HUDEP-2 (cell line): Measurements from ENCODE around the gene FAM3A.
"Not testable (repeated sequence)": the region's sequence is repeated elsewhere in the genome, so short reads cannot be mapped to it uniquely, and the experiment has no call there.

ENCODE experiments used
- DNase-seq, 76 experiments: peaks; one replicate each; lab custom pipeline; 2025; ENCODE audit not compliant: unreplicated experiment in 76 of 76; lab: John Stamatoyannopoulos, UW

The FAM3A gene

GRCh38 chrX:154506483-154507332, 9.3 kb downstream of the FAM3A start:
- DNase-seq: no peak

GRCh38 chrX:154505734-154506133, 10.3 kb downstream of the FAM3A start:
- DNase-seq: no peak

- DNase-seq: no peak
These were observed 13.0 kb downstream of the FAM3A start for GRCh38 chrX:154502989-154503388.

GRCh38 chrX:154502098-154502497, 13.9 kb downstream of the FAM3A start:
- no peak for DNase-seq

GRCh38 chrX:154501423-154501822, 14.6 kb downstream of the FAM3A start:
- not testable (repeated sequence) for DNase-seq

- not testable (repeated sequence) for DNase-seq
These were observed 19.4 kb downstream of the FAM3A start for GRCh38 chrX:154496591-154497137.

GRCh38 chrX:154495472-154495922, 20.5 kb downstream of the FAM3A start:
- peak in 41 of 76 experiments; percentile 1 to 78 (median 44) for DNase-seq

- DNase-seq: no peak
These were observed 21.3 kb downstream of the FAM3A start for GRCh38 chrX:154494715-154495114.

- peak in 74 of 76 experiments; percentile 37 to 94 (median 86) for DNase-seq
These were observed 25.5 kb downstream of the FAM3A start, which contains the start of gene SLC10A3 for GRCh38 chrX:154490414-154491083. Gene SLC10A3 (minus strand): TSS chrX:154490629. CDS start chrX:154488940, 1,689 bp downstream.

GRCh38 chrX:154490021-154490413, 26.0 kb downstream of the FAM3A start:
- peak in 21 of 76 experiments; percentile 1 to 45 (median 26) for DNase-seq

GRCh38 chrX:154489182-154489581, 26.9 kb downstream of the FAM3A start:
- DNase-seq: no peak

GRCh38 chrX:154488336-154489075, 27.5 kb downstream of the FAM3A start:
- no peak for DNase-seq

- DNase-seq: no peak
These were observed 28.3 kb downstream of the FAM3A start for GRCh38 chrX:154487518-154488290.

GRCh38 chrX:154486396-154487207, 29.4 kb downstream of the FAM3A start, which contains the start of gene UBL4A:
Gene UBL4A (minus strand): TSS chrX:154486615. CDS start chrX:154486584, 31 bp downstream.
- DNase-seq: peak in 49 of 76 experiments; percentile 3 to 78 (median 35)

- peak in 5 of 76 experiments; percentile 7 to 26 (median 23) for DNase-seq
These were observed 30.0 kb downstream of the FAM3A start for GRCh38 chrX:154486052-154486395.

- DNase-seq: peak in 12 of 76 experiments; percentile 5 to 26 (median 18)
These were observed 30.6 kb downstream of the FAM3A start for GRCh38 chrX:154485150-154486051.

GRCh38 chrX:154484255-154485149, 31.5 kb downstream of the FAM3A start:
- DNase-seq: peak in 64 of 76 experiments; percentile 1 to 76 (median 46)
